ENCODE measurements around the gene GRK4. TPM values are rescaled to one million over a fixed set of nuclear protein-coding genes. Genes with fewer than 3 reads are reported as not detected.
A peak's percentile ranks its signal among the peaks of the same experiment; 100 is the strongest.

Gene GRK4
- total and polyA plus RNA-seq, 2 of the 4 experiments (the other 2 are of a cell fraction): 1.6 to 2.2 TPM

GRCh38 chr4:2923668-2924173 lies 39.6 kb upstream of the GRK4 start:
- H3K79me1 ChIP-seq (ENCODE audit: low read depth in 1 of 2, low read length in 2 of 2): peaks cover 14 to 56% of the 10 kb centered on the region in 2 experiments
- CTCF ChIA-PET: no interaction called here
- TF ChIP-seq SMC3 (IDR thresholded peaks at IDR 0.05; ENCODE audit: low read depth, low read length): no peak
- no peak for TF ChIP-seq RAD21 (IDR thresholded peaks at IDR 0.05; ENCODE audit: low read length)
- TF ChIP-seq RFX5 (IDR thresholded peaks at IDR 0.05; ENCODE audit: low read depth, low read length): no peak
- no peak for TF ChIP-seq USF2 (IDR thresholded peaks at IDR 0.05; ENCODE audit: low read depth, low read length)
- no peak for TF ChIP-seq MXI1 (IDR thresholded peaks at IDR 0.05; ENCODE audit: borderline replicate concordance, low read depth, low read length)
- TF ChIP-seq CTCF (conservative IDR thresholded peaks at IDR 0.05; ENCODE audit: low read depth, low read length): no peak
- no peak for TF ChIP-seq RCOR1 (IDR thresholded peaks at IDR 0.05; ENCODE audit: insufficient replicate concordance, low read length)
- TF ChIP-seq MAFK (IDR thresholded peaks at IDR 0.05; ENCODE audit: low read depth, low read length): no peak
- no peak for TF ChIP-seq CEBPB (IDR thresholded peaks at IDR 0.05; ENCODE audit: low read depth, low read length)
- no peak for TF ChIP-seq CHD1 (IDR thresholded peaks at IDR 0.05; ENCODE audit: low read depth, low read length)
- no peak for TF ChIP-seq NFE2L2 (IDR thresholded peaks at IDR 0.05; ENCODE audit: low read depth, low read length)
- TF ChIP-seq FOS (IDR thresholded peaks at IDR 0.05; ENCODE audit: low read depth, low read length): no peak
- no peak for TF ChIP-seq POLR2A (IDR thresholded peaks at IDR 0.05; ENCODE audit: low read depth, low read length)
- no peak for TF ChIP-seq MAZ (IDR thresholded peaks at IDR 0.05; ENCODE audit: borderline replicate concordance, low read depth, low read length)
- no peak for TF ChIP-seq BHLHE40 (IDR thresholded peaks at IDR 0.05; ENCODE audit: low read depth, low read length)
- no peak for TF ChIP-seq ELK1 (IDR thresholded peaks at IDR 0.05; ENCODE audit: borderline replicate concordance, low read depth, low read length)

More at GRCh38 chr4:2923668-2924173, 39.6 kb upstream of the GRK4 start:
- Histone ChIP-seq H3K4me1 (ENCODE audit: control insufficient read depth, insufficient read depth, low read length) (peaks cover 4% of the 10 kb centered on the region; the same call in 1 of the 2 replicates), H3K36me3 (ENCODE audit: control insufficient read depth, insufficient read depth, low read length) (peaks cover 55% of the 10 kb centered on the region), H3K27me3 (ENCODE audit: control insufficient read depth, insufficient read depth, low read length) (no peaks in the 10 kb centered on the region), H3K27ac (ENCODE audit: insufficient read depth, low read length) (no peak overlapping the region), H3K14ac (replicated peaks; ENCODE audit: low read depth, low read length) (no peak overlapping the region), H4K5ac (ENCODE audit: low read depth, low read length) (no peak overlapping the region), H4K20me1 (ENCODE audit: insufficient read depth, low read length) (peaks cover 18% of the 10 kb centered on the region; the same call in 1 of the 2 replicates), H2BK20ac (ENCODE audit: low read depth, low read length) (no peak overlapping the region), H2AK5ac (ENCODE audit: low read depth, low read length) (0 out of 2 replicates have a peak overlapping the region, but pooled peaks have one; percentile 15), H2BK120ac (ENCODE audit: low read depth, low read length) (no peak overlapping the region), H3K23ac (ENCODE audit: low read depth, low read length) (no peak overlapping the region), H2AK9ac (replicated peaks; ENCODE audit: low read depth, low read length, poor library complexity) (no peak overlapping the region), H3K9me3 (ENCODE audit: control insufficient read depth, insufficient read depth, low read length) (no peaks in the 10 kb centered on the region), H2BK15ac (ENCODE audit: low read depth, low read length) (no peak overlapping the region; the same call in 2 of the 3 replicates), H3K4me2 (ENCODE audit: low read depth, low read length) (no peak overlapping the region), H3K9me1 (ENCODE audit: insufficient read depth, low read length) (peaks cover 12% of the 10 kb centered on the region; the same call in 1 of the 2 replicates), H4K91ac (ENCODE audit: insufficient read depth, low read depth, low read length) (peak overlapping the region; percentile 13; the same call in 1 of the 2 replicates), H2AFZ (replicated peaks; ENCODE audit: low read length, poor library complexity) (no peak overlapping the region), H2BK5ac (ENCODE audit: low read depth, low read length, poor library complexity, severe bottlenecking) (no peak overlapping the region), H3K4me3 (ENCODE audit: insufficient read depth, low read depth, low read length) (no peak overlapping the region), H3K56ac (ENCODE audit: extremely low read depth, insufficient read depth, low read length) (no peak overlapping the region), H3K4ac (ENCODE audit: low read depth, low read length) (no peak overlapping the region), H3K9ac (ENCODE audit: low read depth, low read length) (no peak overlapping the region), H3K18ac (ENCODE audit: low read depth, low read length) (no peak overlapping the region), H4K8ac (ENCODE audit: low read depth in 2 of 2, low read length in 2 of 2) (peak overlapping the region in 1 of 2 experiments; percentile 23; a peak in 1 of 4 replicates)
- BruUV-seq (replicated peaks): no TSS peak
- no peak for ATAC-seq (ENCODE audit: low read depth)
- in situ Hi-C loops (cut with MboI; ENCODE audit: low sequenced_read_pairs) (no loop called here), dilution Hi-C loops (cut with HindIII; ENCODE audit: low sequenced_read_pairs, unreplicated experiment) (no loop called here), intact Hi-C loops (cut with micrococcal nuclease) (no loop called here)
- POLR2A ChIA-PET (ENCODE audit: unreplicated experiment): no interaction called here
- 100% methylated on average over 1 of the region's 16 CpGs; no CpG with 5 or more reads in 1 of the 2 experiments for WGBS, 2 experiments (ENCODE audit: extremely low coverage in 2 of 2, insufficient read length in 1 of 2)
- DNase-seq: no peak
